ENCODE results near the gene HTRA3.

Gene HTRA3

DNA sequence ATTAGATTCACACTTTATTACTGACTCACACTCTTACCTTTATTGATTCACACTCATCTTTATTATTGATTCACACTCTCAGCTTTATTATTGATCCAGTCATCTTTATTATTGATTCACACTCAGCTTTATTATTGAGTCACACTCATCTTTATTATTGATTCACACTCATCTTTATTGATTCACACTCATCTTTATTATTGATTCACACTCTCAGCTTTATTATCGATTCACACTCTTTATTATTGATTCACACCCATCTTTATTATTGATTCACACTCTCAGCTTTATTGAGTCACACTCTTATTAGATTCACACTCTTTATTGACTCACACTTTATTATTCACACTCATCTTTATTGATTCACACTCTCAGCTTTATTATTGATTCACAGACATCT is 31.3 kb downstream of the HTRA3 start:
- H3K27ac ChIP-seq (ENCODE audit: low read depth, low read length): no peak overlapping the region
- peaks cover 2 to 14% (median 7%) of the 10 kb centered on the region in 5 donors for H3K4me1 ChIP-seq (ENCODE audit: control insufficient read depth in 5 of 5, insufficient read depth in 5 of 5, low read length in 5 of 5)
- peaks cover 0 to 19% (median 3%) of the 10 kb centered on the region in 5 donors for H3K36me3 ChIP-seq (ENCODE audit: control insufficient read depth in 5 of 5, insufficient read depth in 5 of 5, low read length in 5 of 5)
- no peaks in the 10 kb centered on the region for H3K27me3 ChIP-seq (ENCODE audit: control insufficient read depth in 5 of 5, insufficient read depth in 4 of 5, low read length in 5 of 5)
- H3K9ac ChIP-seq (ENCODE audit: low read length in 5 of 5): no peak overlapping the region
- H3K9me3 ChIP-seq (ENCODE audit: control insufficient read depth in 5 of 5, low read length in 5 of 5): no peaks in the 10 kb centered on the region
- H3K4me3 ChIP-seq (ENCODE audit: low read depth in 1 of 5, low read length in 5 of 5): no peak overlapping the region

DNA sequence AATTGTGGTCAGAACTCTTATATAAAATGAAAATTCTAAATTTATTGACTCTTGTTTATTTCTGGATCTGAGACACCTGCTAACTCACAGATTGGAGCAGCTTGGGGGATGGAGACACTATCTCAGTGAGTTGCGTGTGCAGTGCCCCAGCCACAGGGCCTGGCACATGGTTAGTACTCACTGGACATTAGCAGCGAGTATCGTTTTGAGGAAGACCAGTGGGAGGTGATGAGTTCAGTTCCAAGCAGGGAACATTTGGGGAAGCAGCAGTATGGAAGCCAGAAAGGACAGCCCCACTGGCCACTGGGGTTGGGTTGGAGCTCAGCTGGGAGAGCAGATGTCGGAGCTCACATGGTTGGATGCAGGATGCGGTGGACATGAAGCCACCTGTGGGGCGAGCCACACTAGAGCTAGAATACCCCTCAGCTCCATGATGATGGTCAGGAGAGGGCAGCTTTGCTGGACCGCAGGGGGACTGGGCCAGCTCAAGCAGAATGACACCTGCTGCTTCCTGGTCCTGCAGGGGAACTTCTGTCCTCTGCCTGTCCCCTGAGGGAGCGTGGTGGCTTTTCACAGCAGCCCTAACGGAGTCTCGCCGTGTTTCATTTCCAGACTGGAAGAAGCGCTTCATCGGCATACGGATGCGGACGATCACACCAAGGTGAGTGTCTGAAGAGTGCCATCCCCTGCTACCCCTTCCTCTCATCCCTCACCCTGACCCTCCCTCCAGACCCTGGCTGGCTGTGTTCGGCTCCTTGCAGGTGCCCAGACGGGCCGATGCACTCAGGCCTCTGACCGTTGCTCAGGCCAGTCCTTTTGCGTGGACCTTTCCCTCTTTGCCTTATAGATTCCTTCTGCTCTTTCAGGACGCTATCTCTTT is 32.5 kb downstream of the HTRA3 start:
- Histone ChIP-seq H3K27ac (ENCODE audit: low read depth, low read length) (no peak overlapping the region), H3K9ac (ENCODE audit: low read length in 5 of 5) (no peak overlapping the region), H3K4me3 (ENCODE audit: low read depth in 1 of 5, low read length in 5 of 5) (no peak overlapping the region), H3K4me1 (ENCODE audit: control insufficient read depth in 5 of 5, insufficient read depth in 5 of 5, low read length in 5 of 5) (peaks cover 4 to 26% (median 19%) of the 10 kb centered on the region in 5 donors), H3K27me3 (ENCODE audit: control insufficient read depth in 5 of 5, insufficient read depth in 4 of 5, low read length in 5 of 5) (no peaks in the 10 kb centered on the region), H3K36me3 (ENCODE audit: control insufficient read depth in 5 of 5, insufficient read depth in 5 of 5, low read length in 5 of 5) (peaks cover 0 to 15% (median 0%) of the 10 kb centered on the region in 5 donors), H3K9me3 (ENCODE audit: control insufficient read depth in 5 of 5, low read length in 5 of 5) (no peaks in the 10 kb centered on the region)

- peaks cover 4 to 34% (median 24%) of the 10 kb centered on the region in 5 donors for H3K4me1 ChIP-seq (ENCODE audit: control insufficient read depth in 5 of 5, insufficient read depth in 5 of 5, low read length in 5 of 5)
- no peaks in the 10 kb centered on the region for H3K9me3 ChIP-seq (ENCODE audit: control insufficient read depth in 5 of 5, low read length in 5 of 5)
- H3K9ac ChIP-seq (ENCODE audit: low read length in 5 of 5): no peak overlapping the region
- no peak overlapping the region for H3K4me3 ChIP-seq (ENCODE audit: low read depth in 1 of 5, low read length in 5 of 5)
- H3K36me3 ChIP-seq (ENCODE audit: control insufficient read depth in 5 of 5, insufficient read depth in 5 of 5, low read length in 5 of 5): peaks cover 0 to 12% (median 0%) of the 10 kb centered on the region in 5 donors
- H3K27me3 ChIP-seq (ENCODE audit: control insufficient read depth in 5 of 5, insufficient read depth in 4 of 5, low read length in 5 of 5): no peaks in the 10 kb centered on the region
- H3K27ac ChIP-seq (ENCODE audit: low read depth, low read length): no peak overlapping the region
These were observed 33.5 kb downstream of the HTRA3 start for GRCh38 chr4:8303081-8303480.

DNA sequence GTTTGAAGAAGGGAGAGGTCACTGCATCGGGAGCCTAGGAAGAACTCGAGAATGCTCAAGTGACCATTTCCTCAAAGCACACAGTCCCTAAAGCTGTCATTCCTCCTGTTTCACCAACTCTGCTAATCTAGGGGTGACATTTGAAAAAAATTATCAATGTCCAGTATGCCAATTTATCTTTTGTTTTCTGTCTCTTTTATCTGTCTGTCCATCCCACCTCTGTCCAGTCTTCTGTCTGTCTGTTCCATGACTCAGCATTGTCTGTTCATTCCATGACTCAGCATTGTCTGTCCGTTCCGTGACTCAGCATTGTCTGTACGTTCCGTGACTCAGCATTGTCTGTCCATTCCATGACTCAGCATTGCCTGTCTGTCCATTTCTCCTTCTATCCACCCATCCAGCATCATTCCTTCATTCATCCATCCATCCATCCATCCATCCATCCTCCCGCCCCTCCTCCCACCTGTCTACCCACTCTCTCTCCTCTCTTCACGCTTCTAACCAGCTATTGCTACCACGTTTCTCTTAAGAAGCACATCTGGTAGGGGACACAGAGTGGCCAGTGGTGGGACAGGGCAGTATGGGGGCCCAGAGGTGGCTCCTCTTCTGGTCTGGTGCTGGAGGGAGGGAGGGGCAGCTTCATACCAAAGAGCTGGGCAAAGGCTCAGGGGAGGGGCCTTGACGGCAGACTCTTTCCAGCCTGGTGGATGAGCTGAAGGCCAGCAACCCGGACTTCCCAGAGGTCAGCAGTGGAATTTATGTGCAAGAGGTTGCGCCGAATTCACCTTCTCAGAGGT is 34.1 kb downstream of the HTRA3 start:
- Histone ChIP-seq H3K9me3 (ENCODE audit: control insufficient read depth in 5 of 5, low read length in 5 of 5) (no peaks in the 10 kb centered on the region), H3K9ac (ENCODE audit: low read length in 5 of 5) (no peak overlapping the region), H3K27ac (ENCODE audit: low read depth, low read length) (no peak overlapping the region), H3K36me3 (ENCODE audit: control insufficient read depth in 5 of 5, insufficient read depth in 5 of 5, low read length in 5 of 5) (peaks cover 0 to 12% (median 0%) of the 10 kb centered on the region in 5 donors), H3K27me3 (ENCODE audit: control insufficient read depth in 5 of 5, insufficient read depth in 4 of 5, low read length in 5 of 5) (no peaks in the 10 kb centered on the region), H3K4me3 (ENCODE audit: low read depth in 1 of 5, low read length in 5 of 5) (no peak overlapping the region), H3K4me1 (ENCODE audit: control insufficient read depth in 5 of 5, insufficient read depth in 5 of 5, low read length in 5 of 5) (peaks cover 4 to 37% (median 24%) of the 10 kb centered on the region in 5 donors)

GRCh38 chr4:8304827-8305695 is 35.5 kb downstream of the HTRA3 start:
- Histone ChIP-seq H3K27me3 (ENCODE audit: control insufficient read depth in 5 of 5, insufficient read depth in 4 of 5, low read length in 5 of 5) (no peaks in the 10 kb centered on the region), H3K4me3 (ENCODE audit: low read depth in 1 of 5, low read length in 5 of 5) (no peak overlapping the region), H3K4me1 (ENCODE audit: control insufficient read depth in 5 of 5, insufficient read depth in 5 of 5, low read length in 5 of 5) (peaks cover 4 to 50% (median 37%) of the 10 kb centered on the region in 5 donors), H3K9me3 (ENCODE audit: control insufficient read depth in 5 of 5, low read length in 5 of 5) (no peaks in the 10 kb centered on the region), H3K9ac (ENCODE audit: low read length in 5 of 5) (no peak overlapping the region), H3K27ac (ENCODE audit: low read depth, low read length) (no peak overlapping the region), H3K36me3 (ENCODE audit: control insufficient read depth in 5 of 5, insufficient read depth in 5 of 5, low read length in 5 of 5) (peaks cover 0 to 12% (median 0%) of the 10 kb centered on the region in 5 donors)

DNA sequence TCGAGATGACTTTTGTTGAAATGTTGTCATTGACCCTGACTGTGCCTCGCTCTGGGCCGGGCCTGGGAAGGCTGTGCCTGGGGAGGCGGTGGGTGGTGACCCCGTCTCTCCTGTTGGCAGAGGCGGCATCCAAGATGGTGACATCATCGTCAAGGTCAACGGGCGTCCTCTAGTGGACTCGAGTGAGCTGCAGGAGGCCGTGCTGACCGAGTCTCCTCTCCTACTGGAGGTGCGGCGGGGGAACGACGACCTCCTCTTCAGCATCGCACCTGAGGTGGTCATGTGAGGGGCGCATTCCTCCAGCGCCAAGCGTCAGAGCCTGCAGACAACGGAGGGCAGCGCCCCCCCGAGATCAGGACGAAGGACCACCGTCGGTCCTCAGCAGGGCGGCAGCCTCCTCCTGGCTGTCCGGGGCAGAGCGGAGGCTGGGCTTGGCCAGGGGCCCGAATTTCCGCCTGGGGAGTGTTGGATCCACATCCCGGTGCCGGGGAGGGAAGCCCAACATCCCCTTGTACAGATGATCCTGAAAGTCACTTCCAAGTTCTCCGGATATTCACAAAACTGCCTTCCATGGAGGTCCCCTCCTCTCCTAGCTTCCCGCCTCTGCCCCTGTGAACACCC is 36.4 kb downstream of the HTRA3 start:
- peaks cover 4 to 50% (median 37%) of the 10 kb centered on the region in 5 donors for H3K4me1 ChIP-seq (ENCODE audit: control insufficient read depth in 5 of 5, insufficient read depth in 5 of 5, low read length in 5 of 5)
- H3K27me3 ChIP-seq (ENCODE audit: control insufficient read depth in 5 of 5, insufficient read depth in 4 of 5, low read length in 5 of 5): no peaks in the 10 kb centered on the region
- H3K36me3 ChIP-seq (ENCODE audit: control insufficient read depth in 5 of 5, insufficient read depth in 5 of 5, low read length in 5 of 5): peaks cover 0 to 12% (median 0%) of the 10 kb centered on the region in 5 donors
- no peak overlapping the region for H3K4me3 ChIP-seq (ENCODE audit: low read depth in 1 of 5, low read length in 5 of 5)
- H3K9ac ChIP-seq (ENCODE audit: low read length in 5 of 5): no peak overlapping the region
- H3K27ac ChIP-seq (ENCODE audit: low read depth, low read length): no peak overlapping the region
- H3K9me3 ChIP-seq (ENCODE audit: control insufficient read depth in 5 of 5, low read length in 5 of 5): no peaks in the 10 kb centered on the region

- no peaks in the 10 kb centered on the region for H3K27me3 ChIP-seq (ENCODE audit: control insufficient read depth in 5 of 5, insufficient read depth in 4 of 5, low read length in 5 of 5)
- no peak overlapping the region for H3K4me3 ChIP-seq (ENCODE audit: low read depth in 1 of 5, low read length in 5 of 5)
- H3K4me1 ChIP-seq (ENCODE audit: control insufficient read depth in 5 of 5, insufficient read depth in 5 of 5, low read length in 5 of 5): peaks cover 4 to 50% (median 37%) of the 10 kb centered on the region in 5 donors
- no peaks in the 10 kb centered on the region for H3K9me3 ChIP-seq (ENCODE audit: control insufficient read depth in 5 of 5, low read length in 5 of 5)
- peaks cover 0 to 12% (median 0%) of the 10 kb centered on the region in 5 donors for H3K36me3 ChIP-seq (ENCODE audit: control insufficient read depth in 5 of 5, insufficient read depth in 5 of 5, low read length in 5 of 5)
- no peak overlapping the region for H3K9ac ChIP-seq (ENCODE audit: low read length in 5 of 5)
- no peak overlapping the region for H3K27ac ChIP-seq (ENCODE audit: low read depth, low read length)
These were observed 37.0 kb downstream of the HTRA3 start for GRCh38 chr4:8306511-8307021.

- Histone ChIP-seq H3K27me3 (ENCODE audit: control insufficient read depth in 5 of 5, insufficient read depth in 4 of 5, low read length in 5 of 5) (no peaks in the 10 kb centered on the region), H3K4me1 (ENCODE audit: control insufficient read depth in 5 of 5, insufficient read depth in 5 of 5, low read length in 5 of 5) (peaks cover 4 to 50% (median 37%) of the 10 kb centered on the region in 5 donors), H3K9me3 (ENCODE audit: control insufficient read depth in 5 of 5, low read length in 5 of 5) (peaks cover 0 to under 1% (median 0%) of the 10 kb centered on the region in 5 donors), H3K4me3 (ENCODE audit: low read depth in 1 of 5, low read length in 5 of 5) (no peak overlapping the region), H3K36me3 (ENCODE audit: control insufficient read depth in 5 of 5, insufficient read depth in 5 of 5, low read length in 5 of 5) (peaks cover 0 to 12% (median 0%) of the 10 kb centered on the region in 5 donors), H3K9ac (ENCODE audit: low read length in 5 of 5) (no peak overlapping the region), H3K27ac (ENCODE audit: low read depth, low read length) (no peak overlapping the region)
These were observed 37.6 kb downstream of the HTRA3 start for GRCh38 chr4:8307121-8307520.

DNA sequence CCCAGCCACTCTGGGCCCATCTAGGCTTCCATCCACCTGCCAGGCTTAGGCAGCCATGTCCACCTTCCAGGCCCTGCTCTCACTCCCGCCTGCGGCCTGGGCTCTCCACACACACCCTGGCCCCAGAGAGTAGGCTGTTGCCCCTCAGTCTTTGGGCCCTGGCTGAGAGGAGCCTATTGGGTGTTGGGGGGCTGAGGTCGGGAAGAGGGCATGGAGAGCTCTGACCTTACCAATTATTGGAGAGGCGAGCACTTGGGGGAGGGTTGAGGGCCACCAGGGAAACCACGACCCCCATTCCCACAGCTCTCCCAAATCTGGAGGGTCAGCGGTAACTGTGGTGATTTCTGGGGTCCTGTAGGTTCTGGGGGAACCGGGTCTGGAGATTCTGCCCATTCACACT is 38.2 kb downstream of the HTRA3 start:
- Histone ChIP-seq H3K27ac (ENCODE audit: low read depth, low read length) (no peak overlapping the region), H3K9ac (ENCODE audit: low read length in 5 of 5) (no peak overlapping the region), H3K36me3 (ENCODE audit: control insufficient read depth in 5 of 5, insufficient read depth in 5 of 5, low read length in 5 of 5) (peaks cover 0 to 6% (median 0%) of the 10 kb centered on the region in 5 donors), H3K4me1 (ENCODE audit: control insufficient read depth in 5 of 5, insufficient read depth in 5 of 5, low read length in 5 of 5) (peaks cover 4 to 50% (median 37%) of the 10 kb centered on the region in 5 donors), H3K27me3 (ENCODE audit: control insufficient read depth in 5 of 5, insufficient read depth in 4 of 5, low read length in 5 of 5) (no peaks in the 10 kb centered on the region), H3K4me3 (ENCODE audit: low read depth in 1 of 5, low read length in 5 of 5) (no peak overlapping the region), H3K9me3 (ENCODE audit: control insufficient read depth in 5 of 5, low read length in 5 of 5) (peaks cover 0 to 7% (median 3%) of the 10 kb centered on the region in 5 donors)

All from subcutaneous abdominal adipose tissue (tissue), 5 donors.